Measurements from ENCODE around the gene SCARB1.

- TF ChIP-seq TRIM28 (IDR thresholded peaks at IDR 0.05; ENCODE audit: borderline replicate concordance, low read length) = no peak
- TF ChIP-seq ZBTB1 (tag by site-specific recombination; IDR thresholded peaks at IDR 0.05) = no peak
- no peak for TF ChIP-seq KLF1 (tag by site-specific recombination; IDR thresholded peaks at IDR 0.05)
- TF ChIP-seq CTCF (tag by site-specific recombination; IDR thresholded peaks at IDR 0.05) = no peak
- no peak for TF ChIP-seq ZNF221 (tag by site-specific recombination; IDR thresholded peaks at IDR 0.05; ENCODE audit: borderline replicate concordance)
- TF ChIP-seq TSHZ1 (tag by site-specific recombination; IDR thresholded peaks at IDR 0.05; ENCODE audit: borderline replicate concordance) = no peak
- TF ChIP-seq ZBTB17 (tag by site-specific recombination; IDR thresholded peaks at IDR 0.05) = no peak
- no peak for TF ChIP-seq ZNF114 (tag by site-specific recombination; IDR thresholded peaks at IDR 0.05)
- no peak for TF ChIP-seq ZNF473 (tag by site-specific recombination; IDR thresholded peaks at IDR 0.05)
These were observed 46.3 kb upstream of the SCARB1 start for GRCh38 chr12:124909831-124910560.
